ENCODE data around the gene FAM89A. TPM values are rescaled to one million over a fixed set of nuclear protein-coding genes. Genes with fewer than 3 reads are reported as not detected.

The FAM89A gene
- total and polyA plus RNA-seq, 9 of the 15 experiments (the other 6 are each of a cell fraction or from before 2014, with no cell fraction given): 8.7 to 66.2 (median 43.3) TPM

GRCh38 chr1:231079163-231079562 is 39.1 kb upstream of the FAM89A start (continued):
- TF ChIP-seq RAD21 (CRISPR knock-in tag; conservative IDR thresholded peaks at IDR 0.05 in 1 of 2, IDR thresholded peaks at IDR 0.05 in 1 of 2) (peak; percentile 48 to 72; a peak in 3 of 4 replicates), PRDM10 (IDR thresholded peaks at IDR 0.05; ENCODE audit: partially characterized antibody) (no peak), NFIX (CRISPR knock-in tag; IDR thresholded peaks at IDR 0.05; ENCODE audit: low read depth) (no peak), ATF7 (IDR thresholded peaks at IDR 0.05) (no peak)

- BruUV-seq (replicated peaks): no TSS peak
- Histone ChIP-seq H2AFZ (ENCODE audit: low read depth, low read length) (no peak overlapping the region), H3K9ac (ENCODE audit: insufficient read depth in 1 of 2, low read depth in 2 of 2, low read length in 2 of 2) (no peak overlapping the region), H3K27me3 (ENCODE audit: control insufficient read depth in 2 of 2, insufficient read depth in 2 of 2, low read length in 2 of 2) (no peaks in the 10 kb centered on the region; a peak in 1 of 5 replicates), H3K79me2 (ENCODE audit: control insufficient read depth, insufficient read depth, low read length) (no peaks in the 10 kb centered on the region), H3K4me2 (ENCODE audit: insufficient read depth, low read length) (no peak overlapping the region), H3K9me3 (replicated peaks; ENCODE audit: control insufficient read depth, insufficient read depth, low read depth, low read length) (no peaks in the 10 kb centered on the region; the same call in 1 of the 2 replicates), H4K20me1 (replicated peaks; ENCODE audit: control insufficient read depth, insufficient read depth, low read length) (no peaks in the 10 kb centered on the region), H3K27ac (ENCODE audit: extremely low read depth, low read depth, low read length) (no peak overlapping the region), H3K4me3 (no peak overlapping the region), H3K36me3 (ENCODE audit: control insufficient read depth, insufficient read depth, low read length) (no peaks in the 10 kb centered on the region), H3K9me1 (ENCODE audit: control insufficient read depth, insufficient read depth, low read length) (no peaks in the 10 kb centered on the region), H3K4me1 (replicated peaks in 1 of 2; ENCODE audit: control insufficient read depth in 2 of 2, insufficient read depth in 2 of 2, low read length in 2 of 2) (peaks cover 0 to 10% of the 10 kb centered on the region in 2 experiments; a peak in 2 of 5 replicates)
- FAIRE-seq: no peak
- DNase-seq (ENCODE audit: extremely low read depth in 1 of 4, low spot score in 3 of 4): no peak
- intact Hi-C loops (cut with micrococcal nuclease): loop anchor here (2.0 kb wide), 2 partner anchors 41 to 279 kb away; no protein-coding TSS in a partner anchor
- POLR2A ChIA-PET: interaction anchor here (1.2 kb wide), 1 partner anchor 9 kb away, joined by 5 read pairs; no protein-coding TSS in a partner anchor
- CTCF ChIA-PET (ENCODE audit: low intra/inter-chr PET ratio): no interaction called here
- 66% methylated on average over 7 of the region's 7 CpGs for whole genome bisulfite sequencing (ENCODE audit: insufficient coverage, low coverage, missing lambda C conversion rate)
- ATAC-seq: no peak
- in situ Hi-C loops (cut with MboI): no loop called here
- peak; percentile 49; the same call in 1 of the 2 replicates for TF ChIP-seq L3MBTL2 (IDR thresholded peaks at IDR 0.05)
- TF ChIP-seq DNMT1 (IDR thresholded peaks at IDR 0.05): no peak
- TF ChIP-seq YY1 (IDR thresholded peaks at IDR 0.05; ENCODE audit: borderline replicate concordance in 1 of 3, control insufficient read depth in 1 of 3, extremely low read depth in 1 of 3, insufficient read depth in 3 of 3, insufficient read length in 1 of 3, insufficient replicate concordance in 2 of 3, low read depth in 1 of 3, low read length in 2 of 3): no peak
- TF ChIP-seq ESRRA (IDR thresholded peaks at IDR 0.05; ENCODE audit: borderline replicate concordance, low read depth): peak; percentile 54; the same call in 1 of the 2 replicates
Measured at GRCh38 chr1:231078250-231078649, 38.2 kb upstream of the FAM89A start.

Data from K562 (cell line).